Testis (tissue), 2 donors: Measurements from ENCODE around the gene C1orf21.

Experiments
- CTCF ChIP-seq, 3 experiments: fragments of 450-650 bp in 2 of 3; fragments of 200-600 bp in 1 of 3; sonication (generic) in 1 of 3; IDR thresholded peaks; one replicate each; pipeline ENCODE4 v1.5.1; 2016 to 2019; ENCODE audit warnings: antibody characterized with exemption in 3 of 3, mild to moderate bottlenecking in 2 of 3, moderate library complexity in 1 of 3
- POLR2A ChIP-seq: fragments of 450-650 bp; IDR thresholded peaks from one replicate; pipeline ENCODE4 v1.6.1; 2017; ENCODE audit warnings: antibody characterized with exemption, mild to moderate bottlenecking, moderate library complexity

DNA sequence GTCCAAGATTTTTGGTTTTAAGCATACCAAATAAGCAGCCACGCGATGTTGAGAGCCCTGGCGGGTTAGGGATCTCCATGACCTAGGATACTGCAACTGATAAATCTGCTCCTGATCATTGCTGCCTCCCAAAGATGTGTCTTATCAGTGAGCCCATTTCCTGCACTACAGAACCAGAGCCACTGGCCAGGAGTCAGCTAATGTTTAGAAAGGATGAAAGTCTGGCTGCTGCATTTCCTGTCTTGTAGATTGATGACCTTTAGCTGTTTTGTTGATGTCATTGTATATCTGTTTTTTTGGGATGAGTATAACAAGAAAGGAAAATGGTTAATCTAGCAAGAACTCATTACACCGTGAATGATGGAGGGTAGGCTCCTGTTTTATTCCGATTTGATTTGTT lies 74.5 kb downstream of the C1orf21 start:
- TF ChIP-seq CTCF (IDR thresholded peaks at IDR 0.05) (no peak), POLR2A (no peak)
